Tibial nerve (tissue), 4 donors: Measurements from ENCODE around the gene RELA. TPM values are rescaled to one million over a fixed set of nuclear protein-coding genes. Genes with fewer than 3 reads are reported as not detected.

Experiments used
- DNase-seq, 2 donors: peaks; one replicate each; pipeline ENCODE4 v3.0.0-alpha.2; 2019; ENCODE audit warnings: low spot score in 2 of 2
- H3K27ac ChIP-seq, 4 donors: fragments of 200-600 bp; sonication (generic) in 3 of 4; one replicate each; pipeline ENCODE4 v1.5.1; 2017 to 2019; ENCODE audit warnings: mild to moderate bottlenecking in 1 of 4
- H3K27me3 ChIP-seq, 2 donors: fragments of 200-600 bp; sonication (generic) in 1 of 2; one replicate each; pipeline versions ENCODE4 v1.5.1 to v1.6.0; 2017 to 2019
- H3K36me3 ChIP-seq, 3 donors: fragments of 200-600 bp; sonication (generic); one replicate each; pipeline ENCODE4 v1.5.1; 2018 to 2019
- H3K4me1 ChIP-seq, 4 donors: fragments of 200-600 bp; sonication (generic) in 3 of 4; one replicate each; pipeline ENCODE4 v1.5.1; 2017 to 2019
- H3K4me3 ChIP-seq, 4 donors: fragments of 200-600 bp; sonication (generic) in 3 of 4; one replicate each; pipeline ENCODE4 v1.5.1; 2017 to 2019; ENCODE audit warnings: mild to moderate bottlenecking in 1 of 4, moderate library complexity in 1 of 4
- H3K9me3 ChIP-seq, 4 donors: fragments of 200-600 bp; sonication (generic) in 3 of 4; one replicate each; pipeline ENCODE4 v1.5.1; 2017 to 2019
- CTCF ChIP-seq, 5 experiments: fragments of 200-600 bp in 3 of 5; fragments of 450-650 bp in 2 of 5; sonication (generic) in 3 of 5; IDR thresholded peaks; one replicate each; pipeline ENCODE4 v1.5.1; 2016 to 2019; ENCODE audit warnings: antibody characterized with exemption in 5 of 5, mild to moderate bottlenecking in 3 of 5, moderate library complexity in 2 of 5
- EP300 ChIP-seq, 2 donors: sonication (generic); formaldehyde crosslinking; IDR thresholded peaks; one replicate each; pipeline ENCODE4 v1.6.1; 2017; ENCODE audit warnings: antibody characterized with exemption in 2 of 2, mild to moderate bottlenecking in 1 of 2
- POLR2A ChIP-seq, 2 donors: fragments of 450-650 bp; IDR thresholded peaks; one replicate each; pipeline ENCODE4 v1.6.1; 2017; ENCODE audit warnings: antibody characterized with exemption in 2 of 2, mild to moderate bottlenecking in 2 of 2, moderate library complexity in 2 of 2
- WGBS, 2 donors: methylation state at CpG; one replicate each; pipeline ENCODE4 v1.1.5; 2018; 5-methylcytosine and 5-hydroxymethylcytosine counted together
- small RNA-seq: library from RNA; depleted of rRNA; stranded (forward); fragments of <200 nt; gene quantifications from one replicate; pipeline ENCODE3, GENCODE V24; 2016
- total RNA-seq, 4 donors: library from RNA; depleted of rRNA; stranded (reverse); fragments of >200 nt; gene quantifications; one replicate each; pipeline ENCODE4 v1.1.0, GENCODE V29; 2016

RELA gene
- total RNA-seq, 4 donors from 2014 or later = 44.6 to 70.8 (median 51.7) TPM

GRCh38 chr11:65606876-65607613, 55.7 kb downstream of the RELA start:
- Histone ChIP-seq H3K36me3 (peaks cover 8 to 76% (median 21%) of the 10 kb centered on the region in 3 donors), H3K9me3 (no peaks in the 10 kb centered on the region), H3K4me3 (peak overlapping the region in 3 of 4 donors; percentile 20 to 47 (median 24)), H3K27ac (peak overlapping the region; percentile 69 to 96 (median 84)), H3K4me1 (peaks cover 0 to 60% (median 40%) of the 10 kb centered on the region in 4 donors), H3K27me3 (no peaks in the 10 kb centered on the region)
- TF ChIP-seq CTCF (IDR thresholded peaks at IDR 0.05) (peak in 1 of 5 experiments; percentile 34), EP300 (IDR thresholded peaks at IDR 0.05) (peak; percentile 65 to 72), POLR2A (IDR thresholded peaks at IDR 0.05) (peak in 1 of 2 donors; percentile 49)
- DNase-seq = peak; percentile 92 to 93
- 22 to 47% methylated on average over 56 to 57 of the region's 67 CpGs for WGBS, 2 donors

GRCh38 chr11:65604258-65604657, 58.5 kb downstream of the RELA start:
- DNase-seq = no peak
- no peaks in the 10 kb centered on the region for H3K27me3 ChIP-seq
- no peaks in the 10 kb centered on the region for H3K9me3 ChIP-seq
- H3K4me3 ChIP-seq = no peak overlapping the region
- peaks cover 0 to 32% (median 14%) of the 10 kb centered on the region in 4 donors for H3K4me1 ChIP-seq
- WGBS, 2 donors = 100% methylated on average over 1 of the region's 1 CpG
- no peak for TF ChIP-seq POLR2A (IDR thresholded peaks at IDR 0.05)
- TF ChIP-seq EP300 (IDR thresholded peaks at IDR 0.05) = no peak
- no peak for TF ChIP-seq CTCF (IDR thresholded peaks at IDR 0.05)
- peak overlapping the region in 1 of 4 donors; percentile 96 for H3K27ac ChIP-seq
- H3K36me3 ChIP-seq = peaks cover 8 to 89% (median 26%) of the 10 kb centered on the region in 3 donors

Small RNA genes within 50 kb of the gene (small RNA-seq; reads per million reads assigned to genes)
- not detected for gene MIR4489
- gene MIR4690 = not detected
- not detected for gene RN7SL309P

Other genes with a start within 250 kb of the RELA start
- 100 to 1,000 TPM; 427 to 571 (median 461) TPM for gene NEAT1, start 240.1 kb downstream of the RELA start, total RNA-seq
- over 10,000 TPM; 20,649 to 23,532 (median 22,230) TPM for gene MALAT1, start 163.9 kb downstream of the RELA start, total RNA-seq
- gene SCYL1, start 137.8 kb downstream of the RELA start, total RNA-seq = 100 to 1,000 TPM; 109 to 128 (median 112) TPM
- 100 to 1,000 TPM; 236 to 476 (median 386) TPM for gene LTBP3, start 104.6 kb downstream of the RELA start, total RNA-seq
- gene ZNRD2, start 92.4 kb downstream of the RELA start, total RNA-seq = 10 to 100 TPM; 49.6 to 70.8 (median 56.5) TPM
- gene FAM89B, start 90.4 kb downstream of the RELA start, total RNA-seq = 10 to 100 TPM; 40.8 to 55.3 (median 44.6) TPM
- gene EHBP1L1, start 86.9 kb downstream of the RELA start, total RNA-seq = 100 to 1,000 TPM in 3 of 4 donors, 10 to 100 TPM in 1; 87.3 to 186 (median 110) TPM
- gene KCNK7, start 67.1 kb downstream of the RELA start, total RNA-seq = 1 to 10 TPM in 2 of 4 donors, under 1 TPM in 1, not detected in 1; 0.63 to 3.3 (median 1.2) TPM
- gene MAP3K11, start 48.7 kb downstream of the RELA start, total RNA-seq = 100 to 1,000 TPM in 1 of 4 donors, 10 to 100 TPM in 3; 64.2 to 112 (median 83.9) TPM
- gene PCNX3, start 47.1 kb downstream of the RELA start, total RNA-seq = 10 to 100 TPM; 21.0 to 53.4 (median 29.8) TPM
- gene SIPA1, start 24.8 kb downstream of the RELA start, total RNA-seq = 100 to 1,000 TPM in 1 of 4 donors, 10 to 100 TPM in 3; 50.2 to 103 (median 65.0) TPM
- 100 to 1,000 TPM in 1 of 4 donors, 10 to 100 TPM in 3; 68.1 to 118 (median 92.3) TPM for gene KAT5, start 49.3 kb upstream of the RELA start, total RNA-seq
- gene RNASEH2C, start 57.9 kb upstream of the RELA start, total RNA-seq = 100 to 1,000 TPM; 142 to 197 (median 152) TPM
- 10 to 100 TPM; 12.7 to 27.5 (median 18.8) TPM for gene AP5B1, start 118.1 kb upstream of the RELA start, total RNA-seq
- gene OVOL1, start 124.1 kb upstream of the RELA start, total RNA-seq = not detected
- 1 to 10 TPM in 2 of 4 donors, under 1 TPM in 1, not detected in 1; 0.78 to 2.5 (median 1.5) TPM for gene SNX32, start 171.0 kb upstream of the RELA start, total RNA-seq
- 100 to 1,000 TPM; 461 to 881 (median 580) TPM for gene CFL1, start 195.3 kb upstream of the RELA start, total RNA-seq
- gene MUS81, start 197.5 kb upstream of the RELA start, total RNA-seq = 10 to 100 TPM; 54.0 to 83.1 (median 68.3) TPM
- gene EFEMP2, start 209.9 kb upstream of the RELA start, total RNA-seq = 10 to 100 TPM; 59.2 to 92.7 (median 82.0) TPM
- 1 to 10 TPM in 2 of 4 donors, not detected in 2; 1.5 to 3.1 TPM for gene CTSW, start 216.9 kb upstream of the RELA start, total RNA-seq
- 10 to 100 TPM; 53.6 to 73.2 (median 63.7) TPM for gene FIBP, start 225.6 kb upstream of the RELA start, total RNA-seq
- gene CCDC85B, start 227.8 kb upstream of the RELA start, total RNA-seq = 100 to 1,000 TPM in 2 of 4 donors, 10 to 100 TPM in 2; 73.0 to 108 (median 89.4) TPM
- 1 to 10 TPM in 3 of 4 donors, not detected in 1; 1.3 to 3.3 (median 1.4) TPM for gene FOSL1, start 237.5 kb upstream of the RELA start, total RNA-seq